ENCODE results near the gene CTNNA3. TPM values are rescaled to one million over a fixed set of nuclear protein-coding genes. Genes with fewer than 3 reads are reported as not detected.

Gene CTNNA3
- total and polyA plus RNA-seq, 4 donors = 0.16 to 2.4 (median 1.4) TPM

DNA sequence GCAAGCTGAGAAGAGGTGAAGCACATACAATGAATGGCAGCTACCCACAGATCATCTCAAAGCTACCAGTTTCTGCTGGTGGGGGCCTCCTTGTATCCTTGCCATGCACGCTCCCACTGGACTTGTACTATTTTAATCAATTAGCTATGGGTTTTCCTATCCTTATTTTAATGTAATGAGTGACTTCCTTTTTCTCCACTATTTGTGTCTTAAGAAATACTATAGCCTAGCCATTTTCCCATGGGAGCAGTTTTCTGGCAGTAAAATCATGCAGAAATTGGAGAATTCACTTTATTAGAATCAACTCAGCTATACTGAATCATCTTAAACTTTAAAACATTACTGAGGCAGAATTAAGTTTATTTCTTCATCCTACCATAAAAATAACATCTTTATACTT is 73.5 kb downstream of the CTNNA3 start:
- H3K27ac ChIP-seq (ENCODE audit: low read depth in 1 of 2, low read length in 2 of 2) = no peak overlapping the region
- H3K9ac ChIP-seq (ENCODE audit: low read depth in 1 of 2, low read length in 2 of 2) = no peak overlapping the region
- WGBS = 86% methylated on average over 1 of the region's 1 CpG
- TF ChIP-seq FOXA2 (IDR thresholded peaks at IDR 0.05) (no peak), NR2F2 (IDR thresholded peaks at IDR 0.05) (no peak), JUND (IDR thresholded peaks at IDR 0.05) (no peak), SP1 (IDR thresholded peaks at IDR 0.05) (no peak)
- H3K36me3 ChIP-seq (ENCODE audit: control insufficient read depth in 4 of 4, insufficient read depth in 3 of 4, low read depth in 1 of 4, low read length in 3 of 4) = no peaks in the 10 kb centered on the region
- H3K9me3 ChIP-seq (ENCODE audit: control insufficient read depth in 4 of 4, low read length in 3 of 4) = no peaks in the 10 kb centered on the region
- H3K4me3 ChIP-seq (ENCODE audit: low read depth in 1 of 3, low read length in 3 of 3) = no peak overlapping the region
- H3K4me1 ChIP-seq (ENCODE audit: control insufficient read depth in 4 of 4, insufficient read depth in 4 of 4, low read length in 3 of 4) = no peaks in the 10 kb centered on the region
- peaks cover 0 to 3% (median 0%) of the 10 kb centered on the region in 4 donors for H3K27me3 ChIP-seq (ENCODE audit: control insufficient read depth in 4 of 4, insufficient read depth in 4 of 4, low read length in 3 of 4)
- DNase-seq (ENCODE audit: low spot score) = no peak

DNA sequence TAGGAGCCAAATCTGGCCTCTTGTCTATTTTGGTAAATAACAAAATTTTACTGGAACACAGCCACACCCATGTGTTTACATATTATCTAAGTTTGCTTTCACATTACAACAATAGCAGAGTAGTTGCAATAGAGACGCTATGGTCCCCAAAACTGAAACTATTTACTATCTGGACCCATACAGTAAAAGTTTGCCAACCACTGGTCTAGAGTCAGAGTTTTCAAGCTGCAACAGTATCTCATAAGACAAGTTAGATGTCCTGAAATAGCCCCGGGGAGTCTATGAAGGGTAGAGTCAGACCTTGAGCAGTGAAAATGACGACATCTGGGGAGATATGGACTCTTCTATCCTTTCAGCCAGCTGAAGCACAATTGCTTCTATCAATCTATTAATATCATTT is 74.2 kb downstream of the CTNNA3 start:
- H3K27me3 ChIP-seq (ENCODE audit: control insufficient read depth in 4 of 4, insufficient read depth in 4 of 4, low read length in 3 of 4) = peaks cover 0 to 3% (median 0%) of the 10 kb centered on the region in 4 donors
- no peak overlapping the region for H3K27ac ChIP-seq (ENCODE audit: low read depth in 1 of 2, low read length in 2 of 2)
- DNase-seq (ENCODE audit: low spot score) = no peak
- 69% methylated on average over 3 of the region's 3 CpGs for WGBS
- H3K9me3 ChIP-seq (ENCODE audit: control insufficient read depth in 4 of 4, low read length in 3 of 4) = no peaks in the 10 kb centered on the region
- TF ChIP-seq GABPA (IDR thresholded peaks at IDR 0.05 in 1 of 2, conservative IDR thresholded peaks at IDR 0.05 in 1 of 2) = no peak
- H3K9ac ChIP-seq (ENCODE audit: low read depth in 1 of 2, low read length in 2 of 2) = no peak overlapping the region
- no peaks in the 10 kb centered on the region for H3K4me1 ChIP-seq (ENCODE audit: control insufficient read depth in 4 of 4, insufficient read depth in 4 of 4, low read length in 3 of 4)
- H3K4me3 ChIP-seq (ENCODE audit: low read depth in 1 of 3, low read length in 3 of 3) = no peak overlapping the region
- H3K36me3 ChIP-seq (ENCODE audit: control insufficient read depth in 4 of 4, insufficient read depth in 3 of 4, low read depth in 1 of 4, low read length in 3 of 4) = no peaks in the 10 kb centered on the region

DNA sequence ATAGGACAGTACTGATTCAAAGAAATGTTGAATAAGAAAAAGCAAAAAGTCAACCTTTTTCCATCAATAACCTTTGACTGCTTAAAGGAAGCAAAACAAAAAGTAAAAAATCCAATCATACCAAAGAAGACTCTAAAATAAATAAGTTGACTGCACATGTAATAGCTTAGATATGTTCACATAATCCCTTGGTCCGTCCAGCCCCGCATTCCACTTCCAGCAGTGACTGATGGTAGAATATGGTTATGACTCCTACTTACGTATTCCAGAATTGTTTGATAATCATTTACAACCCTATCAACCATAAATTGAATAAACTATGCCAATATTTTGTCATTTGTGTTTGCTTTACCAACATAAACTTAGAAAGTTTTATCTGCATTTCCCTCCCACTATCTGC is 77.9 kb downstream of the CTNNA3 start:
- DNase-seq (ENCODE audit: low spot score) = no peak
- no peaks in the 10 kb centered on the region for H3K27me3 ChIP-seq (ENCODE audit: control insufficient read depth in 4 of 4, insufficient read depth in 4 of 4, low read length in 3 of 4)
- no peaks in the 10 kb centered on the region for H3K36me3 ChIP-seq (ENCODE audit: control insufficient read depth in 4 of 4, insufficient read depth in 3 of 4, low read depth in 1 of 4, low read length in 3 of 4)
- H3K4me3 ChIP-seq (ENCODE audit: low read depth in 1 of 3, low read length in 3 of 3) = no peak overlapping the region
- no peaks in the 10 kb centered on the region for H3K9me3 ChIP-seq (ENCODE audit: control insufficient read depth in 4 of 4, low read length in 3 of 4)
- TF ChIP-seq HNF4G (IDR thresholded peaks at IDR 0.05) (no peak), TAF1 (conservative IDR thresholded peaks at IDR 0.05) (no peak), SP1 (IDR thresholded peaks at IDR 0.05) (no peak), HNF4A (conservative IDR thresholded peaks at IDR 0.05) (no peak), NR2F2 (IDR thresholded peaks at IDR 0.05) (no peak), GABPA (IDR thresholded peaks at IDR 0.05 in 1 of 2, conservative IDR thresholded peaks at IDR 0.05 in 1 of 2) (no peak), FOXA1 (IDR thresholded peaks at IDR 0.05) (no peak), EGR1 (IDR thresholded peaks at IDR 0.05; ENCODE audit: low read depth in 2 of 2) (no peak), JUND (IDR thresholded peaks at IDR 0.05) (no peak), FOXA2 (IDR thresholded peaks at IDR 0.05) (no peak)
- TF ChIP-seq, protein P1, sequence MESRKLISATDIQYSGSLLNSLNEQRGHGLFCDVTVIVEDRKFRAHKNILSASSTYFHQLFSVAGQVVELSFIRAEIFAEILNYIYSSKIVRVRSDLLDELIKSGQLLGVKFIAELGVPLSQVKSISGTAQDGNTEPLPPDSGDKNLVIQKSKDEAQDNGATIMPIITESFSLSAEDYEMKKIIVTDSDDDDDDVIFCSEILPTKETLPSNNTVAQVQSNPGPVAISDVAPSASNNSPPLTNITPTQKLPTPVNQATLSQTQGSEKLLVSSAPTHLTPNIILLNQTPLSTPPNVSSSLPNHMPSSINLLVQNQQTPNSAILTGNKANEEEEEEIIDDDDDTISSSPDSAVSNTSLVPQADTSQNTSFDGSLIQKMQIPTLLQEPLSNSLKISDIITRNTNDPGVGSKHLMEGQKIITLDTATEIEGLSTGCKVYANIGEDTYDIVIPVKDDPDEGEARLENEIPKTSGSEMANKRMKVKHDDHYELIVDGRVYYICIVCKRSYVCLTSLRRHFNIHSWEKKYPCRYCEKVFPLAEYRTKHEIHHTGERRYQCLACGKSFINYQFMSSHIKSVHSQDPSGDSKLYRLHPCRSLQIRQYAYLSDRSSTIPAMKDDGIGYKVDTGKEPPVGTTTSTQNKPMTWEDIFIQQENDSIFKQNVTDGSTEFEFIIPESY (IDR thresholded peaks at IDR 0.05) = no peak
- TF ChIP-seq, protein P2, sequence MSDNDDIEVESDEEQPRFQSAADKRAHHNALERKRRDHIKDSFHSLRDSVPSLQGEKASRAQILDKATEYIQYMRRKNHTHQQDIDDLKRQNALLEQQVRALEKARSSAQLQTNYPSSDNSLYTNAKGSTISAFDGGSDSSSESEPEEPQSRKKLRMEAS (IDR thresholded peaks at IDR 0.05) = no peak
- TF ChIP-seq, protein P3, sequence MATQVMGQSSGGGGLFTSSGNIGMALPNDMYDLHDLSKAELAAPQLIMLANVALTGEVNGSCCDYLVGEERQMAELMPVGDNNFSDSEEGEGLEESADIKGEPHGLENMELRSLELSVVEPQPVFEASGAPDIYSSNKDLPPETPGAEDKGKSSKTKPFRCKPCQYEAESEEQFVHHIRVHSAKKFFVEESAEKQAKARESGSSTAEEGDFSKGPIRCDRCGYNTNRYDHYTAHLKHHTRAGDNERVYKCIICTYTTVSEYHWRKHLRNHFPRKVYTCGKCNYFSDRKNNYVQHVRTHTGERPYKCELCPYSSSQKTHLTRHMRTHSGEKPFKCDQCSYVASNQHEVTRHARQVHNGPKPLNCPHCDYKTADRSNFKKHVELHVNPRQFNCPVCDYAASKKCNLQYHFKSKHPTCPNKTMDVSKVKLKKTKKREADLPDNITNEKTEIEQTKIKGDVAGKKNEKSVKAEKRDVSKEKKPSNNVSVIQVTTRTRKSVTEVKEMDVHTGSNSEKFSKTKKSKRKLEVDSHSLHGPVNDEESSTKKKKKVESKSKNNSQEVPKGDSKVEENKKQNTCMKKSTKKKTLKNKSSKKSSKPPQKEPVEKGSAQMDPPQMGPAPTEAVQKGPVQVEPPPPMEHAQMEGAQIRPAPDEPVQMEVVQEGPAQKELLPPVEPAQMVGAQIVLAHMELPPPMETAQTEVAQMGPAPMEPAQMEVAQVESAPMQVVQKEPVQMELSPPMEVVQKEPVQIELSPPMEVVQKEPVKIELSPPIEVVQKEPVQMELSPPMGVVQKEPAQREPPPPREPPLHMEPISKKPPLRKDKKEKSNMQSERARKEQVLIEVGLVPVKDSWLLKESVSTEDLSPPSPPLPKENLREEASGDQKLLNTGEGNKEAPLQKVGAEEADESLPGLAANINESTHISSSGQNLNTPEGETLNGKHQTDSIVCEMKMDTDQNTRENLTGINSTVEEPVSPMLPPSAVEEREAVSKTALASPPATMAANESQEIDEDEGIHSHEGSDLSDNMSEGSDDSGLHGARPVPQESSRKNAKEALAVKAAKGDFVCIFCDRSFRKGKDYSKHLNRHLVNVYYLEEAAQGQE (IDR thresholded peaks at IDR 0.05) = no peak
- TF ChIP-seq, protein P4, sequence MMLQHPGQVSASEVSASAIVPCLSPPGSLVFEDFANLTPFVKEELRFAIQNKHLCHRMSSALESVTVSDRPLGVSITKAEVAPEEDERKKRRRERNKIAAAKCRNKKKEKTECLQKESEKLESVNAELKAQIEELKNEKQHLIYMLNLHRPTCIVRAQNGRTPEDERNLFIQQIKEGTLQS (IDR thresholded peaks at IDR 0.05) = no peak
- TF ChIP-seq, protein P5, sequence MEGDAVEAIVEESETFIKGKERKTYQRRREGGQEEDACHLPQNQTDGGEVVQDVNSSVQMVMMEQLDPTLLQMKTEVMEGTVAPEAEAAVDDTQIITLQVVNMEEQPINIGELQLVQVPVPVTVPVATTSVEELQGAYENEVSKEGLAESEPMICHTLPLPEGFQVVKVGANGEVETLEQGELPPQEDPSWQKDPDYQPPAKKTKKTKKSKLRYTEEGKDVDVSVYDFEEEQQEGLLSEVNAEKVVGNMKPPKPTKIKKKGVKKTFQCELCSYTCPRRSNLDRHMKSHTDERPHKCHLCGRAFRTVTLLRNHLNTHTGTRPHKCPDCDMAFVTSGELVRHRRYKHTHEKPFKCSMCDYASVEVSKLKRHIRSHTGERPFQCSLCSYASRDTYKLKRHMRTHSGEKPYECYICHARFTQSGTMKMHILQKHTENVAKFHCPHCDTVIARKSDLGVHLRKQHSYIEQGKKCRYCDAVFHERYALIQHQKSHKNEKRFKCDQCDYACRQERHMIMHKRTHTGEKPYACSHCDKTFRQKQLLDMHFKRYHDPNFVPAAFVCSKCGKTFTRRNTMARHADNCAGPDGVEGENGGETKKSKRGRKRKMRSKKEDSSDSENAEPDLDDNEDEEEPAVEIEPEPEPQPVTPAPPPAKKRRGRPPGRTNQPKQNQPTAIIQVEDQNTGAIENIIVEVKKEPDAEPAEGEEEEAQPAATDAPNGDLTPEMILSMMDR (IDR thresholded peaks at IDR 0.05; ENCODE audit: low read depth, low read length, missing input control) = no peak
- H3K27ac ChIP-seq (ENCODE audit: low read depth in 1 of 2, low read length in 2 of 2) = no peak overlapping the region
- no peak overlapping the region for H3K9ac ChIP-seq (ENCODE audit: low read depth in 1 of 2, low read length in 2 of 2)
- WGBS = 77% methylated on average over 3 of the region's 3 CpGs
- no peaks in the 10 kb centered on the region for H3K4me1 ChIP-seq (ENCODE audit: control insufficient read depth in 4 of 4, insufficient read depth in 4 of 4, low read length in 3 of 4)
